Measurements from ENCODE around the gene GPR18. TPM values are rescaled to one million over a fixed set of nuclear protein-coding genes. Genes with fewer than 3 reads are reported as not detected.

The GPR18 gene
- total and polyA plus RNA-seq, 9 donors = 0.30 to 0.73 TPM; not detected in 7

DNA sequence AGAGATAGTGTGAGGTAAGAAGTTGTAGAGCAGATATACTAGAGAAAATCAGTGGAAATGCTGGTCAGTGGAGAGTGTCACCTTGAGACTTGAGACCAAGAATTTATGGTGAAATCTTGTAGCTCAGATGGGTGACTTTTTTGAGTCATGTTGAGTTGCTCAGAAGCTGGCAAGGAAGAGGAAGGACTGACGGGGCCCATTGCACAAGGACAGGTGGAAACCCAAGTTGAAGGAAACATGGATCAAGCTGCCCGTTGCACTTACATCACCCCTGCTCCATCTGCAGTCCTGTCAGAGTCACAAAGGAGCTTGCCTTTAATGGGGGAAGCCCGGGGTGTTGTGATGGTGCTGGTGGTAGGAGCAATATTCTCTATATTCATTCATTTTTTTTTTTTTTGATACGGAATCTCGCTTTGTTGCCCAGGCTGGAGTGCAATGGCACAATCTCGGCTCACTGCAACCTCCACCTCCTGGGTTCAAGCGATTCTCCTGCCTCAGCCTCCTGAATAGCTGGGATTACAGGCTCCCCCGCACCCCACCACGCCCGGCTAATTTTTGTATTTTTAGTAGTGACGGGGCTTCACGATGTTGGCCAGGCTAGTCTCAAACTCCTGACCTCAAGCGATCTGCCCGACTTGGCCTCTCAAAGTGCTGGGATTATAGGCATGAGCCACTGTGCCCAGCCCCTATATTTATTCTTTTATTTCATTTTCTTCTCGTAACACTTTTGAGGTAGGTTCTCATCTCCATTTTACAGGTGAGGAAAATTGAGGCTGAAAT is 30.1 kb downstream of the GPR18 start:
- Histone ChIP-seq H3K36me3 (no peaks in the 10 kb centered on the region), H3K27ac (no peak overlapping the region), H3K9me3 (no peaks in the 10 kb centered on the region), H3K27me3 (no peaks in the 10 kb centered on the region), H3K4me3 (no peak overlapping the region), H3K4me1 (ENCODE audit: insufficient read depth) (peaks cover 4% of the 10 kb centered on the region)
- no peak for TF ChIP-seq POLR2A (IDR thresholded peaks at IDR 0.05)
- TF ChIP-seq, protein P1, sequence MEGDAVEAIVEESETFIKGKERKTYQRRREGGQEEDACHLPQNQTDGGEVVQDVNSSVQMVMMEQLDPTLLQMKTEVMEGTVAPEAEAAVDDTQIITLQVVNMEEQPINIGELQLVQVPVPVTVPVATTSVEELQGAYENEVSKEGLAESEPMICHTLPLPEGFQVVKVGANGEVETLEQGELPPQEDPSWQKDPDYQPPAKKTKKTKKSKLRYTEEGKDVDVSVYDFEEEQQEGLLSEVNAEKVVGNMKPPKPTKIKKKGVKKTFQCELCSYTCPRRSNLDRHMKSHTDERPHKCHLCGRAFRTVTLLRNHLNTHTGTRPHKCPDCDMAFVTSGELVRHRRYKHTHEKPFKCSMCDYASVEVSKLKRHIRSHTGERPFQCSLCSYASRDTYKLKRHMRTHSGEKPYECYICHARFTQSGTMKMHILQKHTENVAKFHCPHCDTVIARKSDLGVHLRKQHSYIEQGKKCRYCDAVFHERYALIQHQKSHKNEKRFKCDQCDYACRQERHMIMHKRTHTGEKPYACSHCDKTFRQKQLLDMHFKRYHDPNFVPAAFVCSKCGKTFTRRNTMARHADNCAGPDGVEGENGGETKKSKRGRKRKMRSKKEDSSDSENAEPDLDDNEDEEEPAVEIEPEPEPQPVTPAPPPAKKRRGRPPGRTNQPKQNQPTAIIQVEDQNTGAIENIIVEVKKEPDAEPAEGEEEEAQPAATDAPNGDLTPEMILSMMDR (IDR thresholded peaks at IDR 0.05) = no peak
- TF ChIP-seq EP300 (IDR thresholded peaks at IDR 0.05) = no peak
- WGBS, 3 donors = 87 to 96% (median 90%) methylated on average over 14 to 15 of the region's 15 CpGs
- intact Hi-C loops (cut with DNase I) = no loop called here
- DNase-seq = no peak

DNA sequence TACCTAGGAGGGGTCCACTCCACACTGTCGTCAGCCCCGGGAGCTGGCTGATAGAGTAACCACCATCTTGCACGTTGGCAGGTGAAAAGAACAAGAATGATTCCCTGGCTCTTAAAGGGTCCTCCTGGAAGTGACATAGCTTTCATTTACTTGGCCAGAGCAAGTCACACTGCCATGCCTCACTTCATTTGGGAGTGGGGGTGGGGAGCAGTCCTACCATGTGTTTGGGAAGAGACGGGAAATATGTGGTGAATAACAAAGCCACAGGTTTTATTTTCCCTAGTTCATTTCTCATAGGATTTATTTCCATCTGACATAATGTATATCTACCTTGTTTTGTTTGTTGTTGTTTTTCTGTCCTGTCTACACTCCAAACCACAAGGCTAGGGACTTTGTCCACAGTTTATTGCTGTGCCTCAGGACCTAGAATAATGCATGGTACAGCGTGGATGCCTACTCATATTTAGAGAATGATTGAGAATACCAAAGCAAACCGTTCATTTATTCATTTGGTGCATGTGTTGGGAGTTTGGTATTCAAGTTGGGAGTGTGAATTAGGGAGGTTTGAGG is 30.8 kb downstream of the GPR18 start:
- intact Hi-C loops (cut with DNase I) = no loop called here
- no peaks in the 10 kb centered on the region for H3K27me3 ChIP-seq

GRCh38 chr13:99226513-99226912 is 31.7 kb downstream of the GPR18 start:
- Histone ChIP-seq H3K36me3 (no peaks in the 10 kb centered on the region), H3K27ac (no peak overlapping the region), H3K27me3 (no peaks in the 10 kb centered on the region), H3K4me1 (ENCODE audit: insufficient read depth) (peaks cover 4% of the 10 kb centered on the region), H3K4me3 (no peak overlapping the region), H3K9me3 (no peaks in the 10 kb centered on the region)
- DNase-seq = no peak
- 85 to 93% (median 89%) methylated on average over 2 of the region's 2 CpGs for WGBS, 3 donors
- TF ChIP-seq, protein P1 (IDR thresholded peaks at IDR 0.05) = no peak
- TF ChIP-seq EP300 (IDR thresholded peaks at IDR 0.05) (no peak), POLR2A (IDR thresholded peaks at IDR 0.05) (no peak)
- intact Hi-C loops (cut with DNase I) = no loop called here

More for the DNA sequence above, 30.8 kb downstream of the GPR18 start:
- peaks cover 4% of the 10 kb centered on the region for H3K4me1 ChIP-seq (ENCODE audit: insufficient read depth)
- DNase-seq = no peak
- 90 to 94% (median 92%) methylated on average over 6 of the region's 6 CpGs for WGBS, 3 donors
- H3K9me3 ChIP-seq = no peaks in the 10 kb centered on the region
- H3K36me3 ChIP-seq = no peaks in the 10 kb centered on the region
- TF ChIP-seq POLR2A (IDR thresholded peaks at IDR 0.05) = no peak
- TF ChIP-seq, protein P1 (IDR thresholded peaks at IDR 0.05) = no peak
- TF ChIP-seq EP300 (IDR thresholded peaks at IDR 0.05) = no peak
- no peak overlapping the region for H3K4me3 ChIP-seq
- H3K27ac ChIP-seq = no peak overlapping the region

GRCh38 chr13:99225078-99225477 is 33.1 kb downstream of the GPR18 start:
- TF ChIP-seq, protein P1 (IDR thresholded peaks at IDR 0.05) = no peak
- TF ChIP-seq POLR2A (IDR thresholded peaks at IDR 0.05) (no peak), EP300 (IDR thresholded peaks at IDR 0.05) (no peak)
- Histone ChIP-seq H3K27me3 (no peaks in the 10 kb centered on the region), H3K27ac (no peak overlapping the region), H3K4me3 (no peak overlapping the region), H3K4me1 (ENCODE audit: insufficient read depth) (peaks cover 4% of the 10 kb centered on the region), H3K9me3 (no peaks in the 10 kb centered on the region), H3K36me3 (no peaks in the 10 kb centered on the region)
- no peak for DNase-seq
- intact Hi-C loops (cut with DNase I) = no loop called here
- WGBS, 3 donors = 68 to 98% (median 82%) methylated on average over 4 of the region's 4 CpGs
